Epithelial cell of esophagus (primary cell): Measurements from ENCODE around the gene MRPL43.

Experiments used
- DNase-seq: peaks from one replicate; pipeline ENCODE4 v3.0.0; 2010; ENCODE audit warnings: low read depth
- H3K4me3 ChIP-seq: 2 replicates; pipeline ENCODE4 v1.5.1; 2011; ENCODE audit warnings: mild to moderate bottlenecking, low read length, control low read depth
- CTCF ChIP-seq: IDR thresholded peaks from 2 replicates; pipeline ENCODE4 v1.5.1; 2011; ENCODE audit warnings: low read depth, mild to moderate bottlenecking, low read length, control low read depth, inconsistent platforms; ENCODE audit not compliant: insufficient read depth; ENCODE audit errors: missing control alignments

MRPL43 gene

GRCh38 chr10:100987685-100988049 lies 370 bp upstream of the MRPL43 start:
- H3K4me3 ChIP-seq, result peak overlapping the region; percentile 85
- no peak for TF ChIP-seq CTCF
- DNase-seq, result no peak

- peak overlapping the region; percentile 85 for H3K4me3 ChIP-seq
- DNase-seq, result no peak
- no peak for TF ChIP-seq CTCF
These were observed 710 bp downstream of the MRPL43 start for GRCh38 chr10:100986623-100986951.

GRCh38 chr10:100985336-100985735 lies 2.0 kb downstream of the MRPL43 start:
- no peak for DNase-seq
- H3K4me3 ChIP-seq, result no peak overlapping the region
- no peak for TF ChIP-seq CTCF

- no peak for DNase-seq
- TF ChIP-seq CTCF, result no peak
- no peak overlapping the region for H3K4me3 ChIP-seq
These were observed 2.6 kb downstream of the MRPL43 start for GRCh38 chr10:100984672-100985177.

GRCh38 chr10:100983868-100984671 lies 3.2 kb downstream of the MRPL43 start:
- no peak for TF ChIP-seq CTCF

GRCh38 chr10:100982916-100983830 lies 4.1 kb downstream of the MRPL43 start:
- no peak for TF ChIP-seq CTCF
- H3K4me3 ChIP-seq, result no peak overlapping the region
- no peak for DNase-seq

More at GRCh38 chr10:100983868-100984671, 3.2 kb downstream of the MRPL43 start:
- no peak overlapping the region for H3K4me3 ChIP-seq
- DNase-seq, result no peak
